Tongue (tissue), 2 donors: ENCODE measurements around the gene NPAS3. TPM values are rescaled to one million over a fixed set of nuclear protein-coding genes. Genes with fewer than 3 reads are reported as not detected.

Experiments used
- DNase-seq: peaks from one replicate; pipeline ENCODE4 v3.0.0-alpha.2; 2015
- total RNA-seq: library from RNA; depleted of rRNA; stranded (reverse); fragments of >200 nt; gene quantifications from one replicate; pipeline ENCODE4 v1.2.3, GENCODE V29; 2014

NPAS3 gene
- total RNA-seq, 1 donor from 2014 or later, result 4.4 TPM

DNA sequence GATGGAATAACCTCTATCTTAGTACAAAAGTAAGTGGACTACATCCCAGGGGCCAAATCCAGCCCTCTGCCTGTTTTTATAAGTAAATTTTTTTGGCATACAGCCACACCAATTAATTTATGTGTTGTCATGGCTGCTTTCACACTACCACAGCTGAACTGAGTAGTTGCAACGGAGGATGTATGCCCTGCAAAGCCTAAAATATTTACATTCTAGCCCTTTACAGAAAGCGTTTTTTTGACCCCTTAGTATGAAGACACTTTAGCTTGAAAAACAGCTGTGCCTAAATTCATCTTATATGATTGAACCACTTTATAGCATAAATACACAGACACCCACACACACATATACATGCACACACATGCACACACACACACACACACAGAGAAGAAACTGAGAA, 510.6 kb downstream of the NPAS3 start:
- no peak for DNase-seq

GRCh38 chr14:33449703-33450395, 511.2 kb downstream of the NPAS3 start:
- DNase-seq, result no peak

DNA sequence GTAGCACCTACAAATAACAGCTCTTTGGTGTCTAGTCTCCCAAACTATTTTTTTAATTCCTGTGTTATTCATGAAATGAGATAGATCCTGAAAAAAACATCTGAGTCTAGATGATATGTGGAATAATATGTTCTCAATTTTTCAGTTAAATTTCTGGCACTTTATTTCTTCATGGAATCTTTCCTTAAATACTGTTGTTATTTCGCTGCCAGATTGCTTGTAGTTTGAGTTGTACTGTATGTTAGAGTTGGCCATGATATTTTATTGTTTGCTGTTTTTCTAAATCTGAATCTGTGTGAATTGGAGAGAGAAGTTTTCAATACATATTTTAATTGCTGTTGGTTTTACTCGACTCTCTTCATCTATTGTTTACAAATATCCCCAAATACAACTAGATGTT, 511.7 kb downstream of the NPAS3 start:
- DNase-seq, result no peak

DNA sequence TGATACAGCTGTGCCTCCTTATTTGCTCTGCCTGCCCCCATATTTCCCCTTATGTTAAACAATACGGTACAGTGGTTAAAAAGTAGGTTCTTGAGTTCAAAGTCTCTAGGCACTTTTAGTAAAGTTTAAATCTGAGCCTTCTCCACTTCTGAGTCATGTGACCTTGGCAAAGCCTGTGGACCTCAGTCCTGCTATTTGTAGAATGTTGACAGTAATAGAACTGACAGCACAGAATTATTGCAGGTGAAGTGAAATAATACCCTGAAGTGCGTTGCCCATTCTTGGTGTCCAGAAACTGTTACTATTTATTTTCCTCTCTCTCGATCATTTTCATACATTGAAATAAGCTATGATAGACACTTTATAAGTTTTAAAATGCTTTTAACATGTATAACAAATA, 512.5 kb downstream of the NPAS3 start:
- no peak for DNase-seq

- no peak for DNase-seq
Measured at GRCh38 chr14:33452995-33453394, 514.3 kb downstream of the NPAS3 start.

DNA sequence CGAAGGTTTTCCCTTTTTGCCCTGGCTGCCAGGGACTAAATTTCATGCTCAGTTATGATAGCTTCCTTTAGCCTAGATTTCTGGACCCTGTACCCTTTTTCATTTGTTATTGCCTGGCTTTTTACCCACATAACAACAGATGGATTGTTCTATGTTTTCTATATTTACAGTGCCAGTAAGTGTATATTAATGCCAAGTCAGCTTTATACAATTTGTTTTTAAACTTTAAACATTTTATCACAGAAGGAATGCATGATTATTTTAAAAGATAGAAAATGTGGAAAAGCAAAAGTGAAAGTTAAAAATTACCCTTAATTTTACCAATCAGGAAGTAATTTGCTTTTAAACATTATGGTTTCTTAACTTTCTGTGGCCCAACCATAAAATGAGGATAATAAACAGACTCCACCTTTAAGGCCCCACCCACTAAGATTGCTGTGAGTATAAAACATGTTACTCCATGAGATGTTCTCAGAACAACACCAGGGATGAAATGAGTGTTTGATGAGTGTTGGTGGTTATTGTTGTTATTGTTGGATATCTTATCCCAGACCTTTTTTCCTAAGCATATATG, 515.4 kb downstream of the NPAS3 start:
- DNase-seq, result no peak

- no peak for DNase-seq
Measured at GRCh38 chr14:33454707-33455106, 516.0 kb downstream of the NPAS3 start.

DNA sequence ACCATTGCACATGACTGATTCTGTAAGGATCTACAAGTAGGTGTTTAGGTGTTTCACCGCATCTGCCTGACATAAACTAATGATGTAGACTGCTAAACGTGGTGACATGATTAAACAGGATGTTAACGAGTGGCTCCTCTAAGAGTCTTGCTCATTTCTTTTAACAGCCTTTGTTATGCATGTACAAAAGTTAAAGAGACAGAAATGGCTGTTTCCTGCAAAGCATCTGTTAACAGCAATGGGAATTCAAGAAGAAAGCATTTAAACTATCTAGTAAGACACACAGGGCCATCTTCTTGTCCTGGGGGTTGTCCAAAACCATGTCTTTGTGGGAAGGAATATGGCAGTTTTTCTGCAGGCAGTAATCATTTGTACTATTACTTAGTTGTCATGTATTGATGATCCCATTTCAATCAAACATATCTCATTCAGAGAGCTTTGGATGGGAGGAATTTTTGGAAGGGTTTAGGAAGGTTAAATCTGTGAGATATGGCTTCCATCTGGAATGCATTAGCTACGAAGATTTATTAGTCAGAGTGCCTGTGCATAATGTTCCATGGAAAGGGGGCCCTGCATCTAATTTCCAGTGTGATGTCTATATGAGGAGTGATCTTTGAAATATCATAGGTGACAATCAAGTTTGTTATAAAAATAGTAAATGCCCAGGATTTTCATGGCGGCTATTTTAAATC, 517.1 kb downstream of the NPAS3 start:
- DNase-seq, result no peak

DNA sequence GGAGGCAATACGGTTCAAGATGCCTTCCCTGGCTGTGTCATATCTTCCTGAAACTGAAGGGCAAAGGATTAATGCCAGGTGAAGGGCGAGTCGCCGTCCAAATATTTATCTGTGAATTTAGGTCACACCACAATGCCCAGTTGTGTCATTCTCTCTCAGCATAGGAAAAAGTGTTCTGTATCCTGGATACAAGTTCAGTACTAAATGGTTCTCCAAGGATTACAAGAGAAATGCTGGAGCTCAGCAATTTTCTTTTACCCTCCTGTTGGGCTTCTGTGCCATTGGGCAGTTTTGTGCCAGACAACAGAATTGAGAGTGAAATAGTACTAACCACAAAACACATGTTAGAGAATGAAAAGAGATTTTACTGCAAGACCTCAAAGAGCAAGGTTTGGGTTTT, 518.3 kb downstream of the NPAS3 start:
- no peak for DNase-seq

DNA sequence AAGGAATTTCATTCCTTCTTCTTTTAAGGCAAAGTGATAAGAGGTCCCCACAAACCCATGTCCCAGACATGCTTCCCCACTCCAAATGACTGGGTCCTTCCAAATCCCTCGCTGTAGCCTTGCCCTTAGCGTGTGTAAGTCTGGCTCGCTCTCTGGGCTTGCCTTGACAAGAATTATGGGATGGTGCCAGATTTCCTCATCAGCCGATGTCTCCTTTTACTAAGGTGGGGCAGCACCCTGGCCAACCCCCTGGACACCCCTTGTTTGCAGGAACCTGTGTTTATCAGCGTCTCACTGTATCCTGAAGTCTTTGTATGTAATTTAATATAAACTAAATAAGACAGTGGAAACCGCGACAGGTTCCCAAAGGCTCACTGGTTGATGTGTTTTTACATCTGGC, 518.9 kb downstream of the NPAS3 start:
- peak; percentile 14 for DNase-seq

DNA sequence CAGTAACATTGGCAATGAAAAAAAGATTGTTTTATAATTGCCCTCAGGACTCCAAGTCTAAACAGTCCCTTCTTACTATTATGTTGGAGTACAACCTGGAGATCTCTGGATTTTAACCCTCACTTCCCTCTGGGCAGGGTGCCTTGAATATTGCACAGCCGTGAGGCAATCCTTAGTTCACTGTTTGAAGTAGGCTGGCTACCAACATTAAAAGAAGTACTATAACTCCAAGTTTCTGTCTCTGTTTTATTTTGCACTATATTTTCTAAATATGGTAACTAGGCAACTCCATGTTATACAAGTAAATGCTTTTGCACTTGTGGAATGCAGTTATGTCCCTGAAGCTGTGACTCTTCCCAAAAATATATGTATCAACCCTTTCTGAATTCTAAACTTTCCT, 521.5 kb downstream of the NPAS3 start:
- DNase-seq, result peak; percentile 70

GRCh38 chr14:33461036-33461435, 522.4 kb downstream of the NPAS3 start:
- DNase-seq, result no peak

DNA sequence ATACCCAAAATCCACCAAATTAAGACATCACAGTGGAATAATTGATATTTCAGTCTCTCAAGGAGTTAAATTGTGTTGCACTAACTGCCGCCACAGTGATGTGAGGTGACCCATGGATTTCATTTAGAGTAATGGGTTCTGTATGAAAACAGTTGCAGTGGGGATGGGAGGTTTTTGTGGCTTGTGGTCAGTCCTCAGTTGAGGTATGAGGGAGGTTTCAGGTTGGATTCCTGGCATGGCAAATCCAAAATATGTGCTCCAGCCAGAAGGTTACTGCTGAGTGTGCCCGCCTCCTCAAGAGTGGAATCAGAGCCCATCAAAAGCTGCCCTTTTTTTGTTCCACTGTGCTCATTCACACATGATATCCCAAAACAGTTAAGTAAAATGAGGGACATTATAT, 525.1 kb downstream of the NPAS3 start:
- no peak for DNase-seq

DNA sequence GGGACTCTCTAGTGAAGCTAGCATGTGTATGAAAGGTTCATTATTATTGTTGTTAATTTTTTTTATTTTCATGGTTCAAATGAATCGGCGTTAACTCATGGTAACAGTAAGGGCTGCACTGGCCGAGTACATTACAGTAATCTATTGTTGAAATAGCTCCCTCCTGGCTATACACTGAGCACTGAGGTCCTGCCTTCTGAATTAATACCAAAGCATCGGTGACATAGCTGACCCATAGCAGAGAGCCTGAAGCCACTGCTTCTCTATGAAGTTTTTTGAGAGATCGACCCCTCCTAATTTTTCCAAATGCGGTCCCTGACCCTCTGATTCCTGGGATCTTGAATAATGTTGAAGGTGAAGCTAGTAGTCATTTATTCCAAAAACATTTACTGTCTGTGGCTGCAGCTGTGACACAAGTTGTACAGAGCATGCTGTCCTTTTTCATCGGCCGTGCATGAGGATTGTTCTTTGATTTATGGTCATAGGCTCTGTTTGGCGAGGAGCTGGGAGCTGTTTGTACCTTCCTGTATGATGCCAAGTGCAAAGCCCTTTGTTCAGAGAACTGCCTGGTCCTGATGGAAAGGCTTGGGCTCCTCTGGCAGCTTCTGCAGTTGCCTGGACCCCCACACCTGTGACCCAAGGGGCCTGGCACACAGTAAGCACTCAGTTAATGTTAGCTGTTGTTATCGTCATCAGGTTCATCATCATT, 525.7 kb downstream of the NPAS3 start:
- no peak for DNase-seq

DNA sequence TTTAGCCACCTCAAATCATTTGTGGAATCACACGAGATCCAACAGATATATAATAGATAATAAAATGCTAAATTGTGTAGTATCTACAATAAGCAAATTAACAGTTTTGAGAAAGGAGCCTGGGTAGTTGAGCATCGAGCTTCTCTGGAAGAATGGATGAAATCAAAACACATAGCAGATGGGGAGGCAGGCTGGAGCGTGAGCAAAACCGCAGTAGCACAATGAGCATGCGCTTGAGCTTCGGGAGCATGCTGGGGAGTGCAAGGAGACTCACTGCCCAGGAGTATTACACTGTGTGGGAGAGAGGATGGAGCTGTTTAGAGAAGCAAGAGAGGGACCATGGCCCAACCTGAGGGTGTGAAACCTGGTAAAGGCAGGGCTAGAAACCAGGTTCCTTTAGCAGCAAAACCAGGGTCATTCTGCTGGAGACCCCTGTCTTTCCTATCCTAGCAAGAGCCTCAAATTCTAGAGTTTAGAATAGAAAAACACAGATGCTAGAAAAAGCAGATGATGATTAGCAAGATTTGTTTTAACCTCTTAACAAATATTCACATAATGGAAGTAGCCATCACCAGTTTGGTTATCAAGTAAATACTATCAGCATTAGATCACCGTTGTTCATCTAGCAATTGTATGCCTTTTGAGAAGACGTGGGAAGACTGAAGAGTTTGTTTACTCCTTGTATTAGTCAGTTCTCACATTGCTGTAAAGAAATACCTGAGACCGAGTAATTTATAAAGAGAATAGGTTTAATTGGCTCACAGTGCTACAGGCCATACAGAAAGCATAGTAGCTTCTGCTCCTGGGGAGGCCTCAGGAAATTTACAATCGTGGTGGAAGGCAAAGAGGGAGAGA, 527.4 kb downstream of the NPAS3 start:
- DNase-seq, result no peak

DNA sequence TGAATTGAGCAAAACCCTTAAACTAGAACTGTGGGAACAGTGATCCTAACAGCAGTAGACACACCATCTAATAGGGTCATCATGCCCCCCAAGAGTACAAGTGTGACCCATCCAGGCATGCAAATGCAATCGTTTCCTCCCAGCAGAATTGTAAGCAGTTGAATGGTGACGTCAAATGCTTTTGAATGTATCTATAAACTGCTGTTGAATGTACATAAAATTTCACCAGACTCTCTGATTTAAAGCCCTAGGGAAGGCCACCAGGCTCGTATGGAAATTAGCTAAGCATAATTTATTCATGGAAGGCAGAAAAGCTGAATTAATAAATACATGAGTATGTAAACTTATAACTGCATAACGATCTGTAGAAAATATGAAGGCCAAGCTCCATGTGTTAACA, 529.3 kb downstream of the NPAS3 start:
- no peak for DNase-seq

DNA sequence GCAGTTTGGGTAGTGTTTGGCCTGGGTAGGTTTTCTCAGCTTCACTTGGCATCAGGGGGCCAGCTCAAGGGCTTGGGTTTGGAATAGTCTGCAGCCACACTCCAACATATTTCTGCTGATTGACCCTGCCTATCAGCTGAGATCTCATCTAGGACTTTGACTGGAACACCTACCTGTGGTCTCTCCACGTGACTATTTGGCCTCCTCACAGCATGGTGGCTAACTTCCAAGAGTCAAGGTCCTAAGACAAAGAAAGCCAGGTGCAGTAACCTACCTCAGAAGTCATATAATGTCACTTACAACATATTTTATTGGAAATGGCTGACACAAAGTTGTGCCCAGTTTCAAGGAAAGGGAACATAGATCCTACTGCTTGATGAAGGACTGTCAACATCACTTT, 531.2 kb downstream of the NPAS3 start:
- no peak for DNase-seq

- no peak for DNase-seq
Measured at GRCh38 chr14:33471776-33472175, 533.1 kb downstream of the NPAS3 start.

DNA sequence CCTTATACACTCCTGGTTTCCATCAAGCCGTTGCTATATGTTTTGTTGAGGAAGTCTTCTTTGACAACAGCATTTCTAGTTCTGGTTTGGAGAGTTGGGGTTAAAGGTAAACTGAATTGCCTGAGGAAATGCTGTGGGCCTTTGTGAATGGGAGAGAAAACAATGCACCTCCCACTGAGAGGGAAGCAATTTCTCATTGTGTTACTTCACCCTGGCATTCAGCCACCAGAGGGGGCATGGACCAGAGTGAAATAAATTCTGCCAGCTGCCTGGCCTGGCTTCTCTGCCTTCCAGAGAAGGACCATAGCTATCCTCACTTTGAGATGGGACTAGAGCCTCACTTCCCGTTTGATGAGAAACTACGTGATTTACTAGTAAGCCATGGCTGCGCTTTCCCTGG, 536.9 kb downstream of the NPAS3 start:
- peak; percentile 72 for DNase-seq

- DNase-seq, result no peak
Measured at GRCh38 chr14:33477797-33478196, 539.1 kb downstream of the NPAS3 start.

DNA sequence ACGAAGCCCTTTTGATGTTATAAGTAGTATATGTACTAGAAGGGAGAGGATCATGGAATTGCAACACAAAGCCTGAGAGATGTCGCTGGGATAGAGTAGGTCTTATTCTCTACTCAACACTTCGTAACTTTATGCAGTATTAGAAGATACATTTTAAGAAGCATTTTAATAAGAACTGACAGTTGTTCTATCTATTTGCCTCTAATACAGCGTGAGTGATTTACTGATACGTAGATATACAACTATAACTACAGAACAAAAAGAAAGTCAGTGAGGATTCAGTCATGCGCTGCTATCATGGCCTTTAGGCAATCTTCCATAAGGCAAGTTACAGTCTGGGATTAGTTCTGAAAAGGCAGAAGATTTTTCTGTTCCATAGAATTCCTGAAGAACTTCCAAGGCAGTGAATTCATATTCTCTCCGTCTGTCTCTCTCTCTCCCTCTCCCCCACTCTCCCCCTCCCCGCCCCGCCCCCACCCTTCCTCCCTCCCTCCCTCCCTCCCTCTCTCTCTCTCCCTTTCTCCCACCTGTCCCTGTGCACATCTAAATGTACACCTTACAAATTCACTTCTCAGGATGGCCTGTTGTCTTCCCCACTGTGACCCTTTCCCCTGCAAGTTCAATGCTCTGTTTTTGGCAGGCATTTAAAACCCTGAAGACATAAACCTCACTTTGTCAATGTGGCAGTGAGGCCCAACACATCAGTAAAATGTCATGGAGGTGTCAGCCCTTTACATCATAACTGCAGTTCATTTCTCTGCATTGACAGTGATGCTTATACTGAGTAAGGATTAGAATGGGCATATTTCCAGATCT, 541.6 kb downstream of the NPAS3 start:
- DNase-seq, result no peak

- DNase-seq, result no peak
Measured at GRCh38 chr14:33480887-33481184, 542.2 kb downstream of the NPAS3 start.
